ENCODE results near the gene ACSL1.

DNA sequence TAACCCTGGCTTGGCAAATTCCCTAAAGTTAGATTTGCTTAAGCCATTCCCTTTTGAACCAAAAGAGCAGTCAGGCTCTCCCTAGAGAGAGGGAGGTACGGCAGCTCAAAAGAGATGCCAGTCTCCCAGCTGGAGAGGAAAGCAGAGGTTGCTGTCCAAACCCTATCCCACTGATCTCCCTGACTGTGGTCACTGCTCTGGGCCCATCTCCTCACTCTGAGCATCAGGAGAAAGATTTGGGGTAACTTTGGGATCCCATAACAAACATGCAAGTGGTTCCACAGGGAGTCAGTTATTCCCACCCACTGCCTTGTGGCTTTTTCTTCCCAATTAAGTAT lies 17.1 kb downstream of the ACSL1 start:
- TF ChIP-seq CTCF (IDR thresholded peaks at IDR 0.05; ENCODE audit: control extremely low read depth in 1 of 3, insufficient read depth in 1 of 3, low read depth in 1 of 3, low read length in 3 of 3) (no peak), GABPA (IDR thresholded peaks at IDR 0.05; ENCODE audit: borderline replicate concordance, insufficient read depth, low read length) (no peak)

Measured in H1 (cell line).